Motor neuron (in vitro differentiated cells): ENCODE results near the gene TMEM72. TPM values are rescaled to one million over a fixed set of nuclear protein-coding genes. Genes with fewer than 3 reads are reported as not detected.

ENCODE experiments used
- ATAC-seq, 8 experiments: fragments of 200-7000 bp; cut with Tn5 transposase; replicated peaks in 6 of 8; 2 replicates each; pipeline ENCODE4 v1.8.0; 2021; ENCODE audit warnings: mild to moderate bottlenecking in 8 of 8, moderate library complexity in 8 of 8
- H3K27ac ChIP-seq, 2 donors: fragments of 250-450 bp; sonication (Bioruptor Pico); 2 replicates each; pipeline ENCODE4 v1.9.0; 2021; ENCODE audit warnings: antibody characterized with exemption in 2 of 2, mild to moderate bottlenecking in 2 of 2, moderate library complexity in 1 of 2
- H3K4me1 ChIP-seq, 2 donors: fragments of 250-450 bp; sonication (Bioruptor Pico); replicated peaks in 1 of 2; 2 replicates each; pipeline ENCODE4 v1.6.1; 2021; ENCODE audit warnings: antibody characterized with exemption in 2 of 2, mild to moderate bottlenecking in 2 of 2, moderate library complexity in 1 of 2
- H3K4me3 ChIP-seq, 5 donors: fragments of 250-450 bp; sonication (Bioruptor Pico); 2 replicates each; pipeline ENCODE4 v1.9.0; 2021; ENCODE audit warnings: antibody characterized with exemption in 5 of 5, mild to moderate bottlenecking in 5 of 5, moderate library complexity in 4 of 5
- WGBS, 10 experiments: fragments of 450-650 bp; shearing (Covaris generic); methylation state at CpG; one replicate each; pipeline ENCODE4 v1.0.0; 2022; 5-methylcytosine and 5-hydroxymethylcytosine counted together
- in situ Hi-C, 9 experiments: fragments of 400-800 bp; cut with MboI; loops; one replicate each; pipeline ENCODE4 v1.15.0; 2021; ENCODE audit warnings: low sequenced_read_pairs in 9 of 9, low pct_unique_long_range_greater_than_20kb in 2 of 9; ENCODE audit not compliant: unreplicated experiment in 9 of 9
- total RNA-seq, 8 experiments: library from RNA; unstranded; fragments of 300-600 nt; gene quantifications; 2 replicates each; pipeline versions ENCODE4 v1.2.3 to v1.2.4, GENCODE V29; 2022

Gene TMEM72
- total RNA-seq, 8 experiments from 2014 or later, result 0.10 to 1.3 (median 0.24) TPM

DNA sequence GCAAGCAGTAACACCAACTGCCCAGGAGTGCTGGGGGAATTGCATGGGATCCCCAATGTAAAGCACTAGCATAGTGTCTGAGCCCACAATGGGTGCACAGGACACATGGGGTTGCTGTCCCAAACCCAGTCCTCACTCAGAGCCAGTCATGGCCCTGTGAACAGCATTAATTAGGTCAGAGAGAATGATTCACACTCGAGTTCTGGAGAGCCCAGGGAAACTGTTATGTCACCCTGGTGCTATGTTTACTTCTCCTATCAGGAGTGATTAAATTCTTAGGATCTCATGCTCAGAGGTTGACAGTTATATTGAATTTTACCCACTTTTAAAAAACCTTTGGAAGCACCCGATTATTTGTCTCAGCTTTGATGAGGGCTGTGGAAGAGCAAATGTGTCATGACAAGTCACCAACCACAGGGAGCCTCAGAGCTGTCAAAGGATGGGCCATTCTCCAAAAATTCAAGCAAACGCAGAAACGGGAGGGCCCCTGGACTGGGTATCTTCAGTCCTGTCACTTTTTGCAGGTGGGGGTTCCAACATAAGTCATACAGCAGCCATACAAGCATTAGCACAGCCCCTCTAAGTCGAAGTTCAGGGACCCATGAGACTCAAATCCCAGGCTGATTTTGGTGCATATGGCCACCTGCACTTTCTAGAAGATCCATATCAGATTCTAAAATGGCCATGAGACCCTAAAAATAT, 47.2 kb downstream of the TMEM72 start:
- WGBS, 10 experiments, result 0 to 62% (median 38%) methylated on average over 1 to 4 of the region's 5 CpGs; no CpG with 5 or more reads in 1 of the 10 experiments
- ATAC-seq, result peak in 1 of 8 experiments; percentile 7
- H3K4me1 ChIP-seq, result peaks cover 41% of the 10 kb centered on the region in 2 donors
- H3K27ac ChIP-seq, result no peak overlapping the region
- peak overlapping the region; percentile 55 to 91 (median 88) for H3K4me3 ChIP-seq
- in situ Hi-C loops, result no loop called here

DNA sequence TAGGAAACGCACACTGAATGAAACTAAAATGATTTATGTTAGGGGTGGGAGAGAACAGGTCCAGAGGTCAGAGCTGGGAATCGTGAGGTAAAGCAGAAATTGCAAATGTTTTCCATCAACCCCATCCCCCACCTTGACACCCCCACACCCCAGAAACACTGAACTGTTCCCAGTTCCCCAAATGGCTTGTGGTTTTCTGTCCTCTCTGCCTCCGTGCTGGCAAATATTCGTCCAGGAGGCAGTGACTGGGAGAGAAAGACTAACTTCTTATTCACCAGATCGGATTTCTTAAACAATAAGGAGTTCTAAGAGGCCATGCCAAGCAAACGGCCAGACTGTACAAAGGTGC, 47.7 kb downstream of the TMEM72 start:
- ATAC-seq, result no peak
- H3K27ac ChIP-seq, result peak overlapping the region; percentile 27 to 52
- H3K4me1 ChIP-seq, result peaks cover 45 to 46% of the 10 kb centered on the region in 2 donors
- WGBS, 10 experiments, result 0 to 67% (median 0%) methylated on average over 1 to 4 of the region's 6 CpGs; no CpG with 5 or more reads in 5 of the 10 experiments
- in situ Hi-C loops, result no loop called here
- H3K4me3 ChIP-seq, result peak overlapping the region; percentile 55 to 91 (median 88)

DNA sequence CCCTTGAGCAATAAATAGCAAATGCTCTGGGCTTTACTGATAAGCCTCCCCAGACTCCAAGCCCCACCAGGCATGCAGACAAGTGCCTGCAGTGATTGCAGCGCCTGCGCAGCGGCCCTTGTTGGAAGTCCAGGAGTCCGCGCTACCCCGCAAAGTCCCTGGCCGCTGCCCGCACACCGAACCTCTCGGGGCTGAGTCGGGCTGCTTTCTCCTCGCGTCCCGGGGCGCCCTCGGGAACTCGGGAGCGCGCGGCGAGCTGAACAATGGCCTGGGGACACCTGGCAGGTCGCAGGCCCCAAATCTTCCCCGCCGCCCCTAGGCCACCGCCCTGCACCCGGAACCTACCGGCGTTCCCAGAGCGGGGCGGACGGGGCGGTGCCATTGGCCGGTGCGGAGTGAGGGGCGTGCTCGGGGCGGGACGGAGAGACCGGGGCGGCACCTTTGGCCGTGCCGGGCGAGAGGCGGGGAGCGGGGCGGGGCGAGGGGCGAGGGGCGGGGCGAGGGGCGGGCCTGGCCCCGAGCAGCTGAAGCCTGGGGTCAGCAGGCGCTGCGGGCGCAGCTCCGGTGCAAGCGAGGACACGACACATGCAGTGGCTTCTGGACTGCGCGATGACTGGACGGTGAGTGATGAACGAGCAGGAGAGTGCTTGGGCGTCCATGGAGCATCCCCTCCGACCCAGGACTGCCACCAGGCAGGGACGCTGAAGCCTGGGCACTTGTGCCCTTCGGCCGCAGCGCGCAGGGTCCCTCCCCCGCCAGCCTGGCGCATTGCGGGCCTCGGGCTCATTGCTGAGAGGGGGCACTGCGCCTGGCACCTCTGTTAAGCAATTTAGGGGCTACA, 48.3 kb downstream of the TMEM72 start, which contains the start of gene RASSF4:
RASSF4 (plus strand) TSS at position 556 of the 841 bp plus-strand sequence. CDS start 10,401 bp downstream, outside the sequence.
- peak within 1 kb of the TSS; percentile 55 to 91 (median 88) for H3K4me3 ChIP-seq
- ATAC-seq, result peak; percentile 84 to 98 (median 88)
- in situ Hi-C loops, result no loop called here
- H3K27ac ChIP-seq, result peak within 1 kb of the TSS; percentile 52 to 68
- WGBS, 10 experiments, result 0 to 18% (median 6%) methylated on average over 2 to 8 of the region's 74 CpGs; no CpG with 5 or more reads in 6 of the 10 experiments
- H3K4me1 ChIP-seq, result peaks cover 51% of the 10 kb centered on the region in 2 donors

DNA sequence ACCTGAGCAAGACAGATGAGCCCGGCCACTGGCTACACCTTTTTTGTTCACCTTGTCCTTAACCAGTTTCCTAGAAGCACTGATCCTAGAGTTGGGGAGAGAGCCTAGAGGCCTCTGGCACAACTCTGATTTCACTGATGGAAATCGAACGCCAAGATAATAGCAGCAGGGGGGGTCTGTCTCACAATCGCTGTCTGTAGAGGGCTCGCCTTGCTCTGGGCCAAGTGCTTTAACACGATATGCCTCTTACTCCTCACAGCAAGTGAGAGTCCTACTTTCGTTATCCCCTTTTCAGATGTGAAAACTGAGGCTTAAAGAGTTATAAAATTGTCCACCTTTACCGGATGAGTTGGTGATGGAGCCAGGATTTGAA, 48.9 kb downstream of the TMEM72 start:
- Histone ChIP-seq H3K4me1 (peaks cover 57% of the 10 kb centered on the region in 2 donors), H3K4me3 (peak overlapping the region; percentile 55 to 91 (median 88)), H3K27ac (peak overlapping the region; percentile 40 to 68)
- 12 to 90% (median 44%) methylated on average over 2 to 6 of the region's 8 CpGs; no CpG with 5 or more reads in 4 of the 10 experiments for WGBS, 10 experiments
- in situ Hi-C loops, result no loop called here
- peak in 1 of 8 experiments; percentile 2 for ATAC-seq

DNA sequence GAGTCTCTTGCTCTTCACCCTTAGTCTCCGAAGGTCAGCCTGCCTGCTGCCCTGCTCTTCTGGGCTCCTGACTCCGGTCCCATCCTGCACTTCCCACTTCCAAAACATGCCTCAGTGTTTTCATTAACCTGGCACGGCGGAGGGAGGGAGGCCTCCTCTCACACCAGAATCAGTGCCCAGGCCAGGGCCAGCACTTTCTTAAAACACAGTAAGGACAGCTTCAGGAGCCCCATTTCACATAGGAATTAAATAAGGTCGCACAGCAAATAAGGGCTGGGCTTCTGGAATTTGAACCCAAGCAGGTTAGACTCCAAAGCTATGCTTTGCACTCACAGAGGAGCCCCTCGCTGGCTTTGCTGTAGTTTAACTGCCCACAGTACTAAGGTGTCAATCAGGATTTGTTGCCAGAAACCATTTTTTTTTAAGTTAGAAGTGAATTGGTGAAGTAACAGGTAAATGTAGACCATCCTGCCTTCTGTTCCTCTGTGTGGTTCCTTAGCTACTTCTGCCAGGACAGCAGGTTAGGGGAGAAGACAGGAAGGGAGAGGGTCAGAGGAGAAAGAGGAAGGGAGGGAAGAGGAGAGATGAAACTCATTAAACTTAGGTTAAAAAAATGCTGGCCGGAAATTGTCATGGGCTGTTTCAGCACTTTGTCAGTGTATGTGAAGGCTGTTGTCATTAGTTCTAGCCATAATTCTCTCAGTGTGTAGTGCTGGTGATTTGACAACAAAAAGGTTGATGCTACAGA, 49.5 kb downstream of the TMEM72 start:
- peaks cover 63% of the 10 kb centered on the region in 2 donors for H3K4me1 ChIP-seq
- H3K27ac ChIP-seq, result no peak overlapping the region
- WGBS, 10 experiments, result 20 to 100% (median 63%) methylated on average over 1 to 4 of the region's 7 CpGs; no CpG with 5 or more reads in 2 of the 10 experiments
- no peak for ATAC-seq
- in situ Hi-C loops, result no loop called here
- H3K4me3 ChIP-seq, result peak overlapping the region in 4 of 5 donors; percentile 55 to 91 (median 90)

DNA sequence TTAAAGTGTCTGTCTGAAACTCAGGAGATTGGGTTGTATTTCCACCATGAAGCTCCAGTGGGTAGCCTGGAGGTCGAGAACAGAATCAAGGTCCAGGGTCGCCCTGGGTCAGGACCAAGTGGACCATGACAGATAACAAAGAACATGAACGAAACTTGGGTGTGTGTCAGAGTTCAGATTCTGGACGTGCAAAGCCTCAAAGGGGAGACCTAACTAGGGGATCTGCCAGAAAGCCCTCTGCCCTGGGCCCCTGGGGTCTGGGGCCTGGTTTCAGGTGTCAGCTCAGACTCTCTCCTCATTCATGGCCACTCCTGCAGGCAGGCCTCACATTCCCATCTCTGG, 50.1 kb downstream of the TMEM72 start:
- ATAC-seq, result no peak
- Histone ChIP-seq H3K27ac (no peak overlapping the region), H3K4me3 (no peak overlapping the region), H3K4me1 (peaks cover 66 to 68% of the 10 kb centered on the region in 2 donors)
- in situ Hi-C loops, result no loop called here
- WGBS, 10 experiments, result 55 to 100% (median 60%) methylated on average over 1 to 2 of the region's 4 CpGs; no CpG with 5 or more reads in 5 of the 10 experiments

DNA sequence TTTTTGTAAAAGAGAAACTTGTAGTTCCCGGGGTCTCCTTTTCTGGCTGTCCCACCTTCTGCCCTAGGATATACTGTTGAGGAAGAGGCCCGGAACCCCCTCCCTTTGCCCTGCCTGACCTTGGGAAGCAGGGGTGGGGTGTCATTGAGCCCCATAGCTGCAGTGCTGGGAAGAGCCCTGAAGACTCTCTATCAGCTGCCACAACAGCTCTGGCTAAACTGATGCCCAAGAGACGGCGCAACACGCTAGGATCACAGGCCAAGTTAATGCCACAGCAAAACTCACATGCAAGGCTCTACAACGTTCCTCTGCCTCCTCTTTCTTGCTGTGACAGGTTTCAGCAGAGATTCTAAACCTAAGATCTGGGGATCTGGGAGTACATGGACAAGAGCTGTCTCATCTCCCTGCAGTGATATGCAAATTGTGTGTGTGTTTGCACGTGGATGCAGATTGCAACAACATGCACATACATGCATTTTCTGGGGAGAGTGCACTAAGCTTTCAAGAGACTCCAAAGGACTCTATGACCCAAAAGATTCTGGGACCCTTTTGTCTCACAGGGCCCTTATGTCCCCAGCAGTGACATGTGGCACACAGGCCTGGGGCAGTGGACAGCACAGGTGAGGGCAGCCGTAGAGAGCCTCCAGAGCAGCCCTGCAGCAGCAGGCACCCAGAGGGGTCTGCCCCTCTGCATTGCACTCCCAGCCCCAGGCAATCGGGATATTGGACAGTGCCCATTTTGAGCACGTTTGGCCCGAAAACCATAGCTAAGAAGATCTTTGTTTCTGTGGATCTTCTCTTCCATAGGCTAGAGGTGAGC, 51.0 kb downstream of the TMEM72 start:
- peaks cover 66 to 76% of the 10 kb centered on the region in 2 donors for H3K4me1 ChIP-seq

DNA sequence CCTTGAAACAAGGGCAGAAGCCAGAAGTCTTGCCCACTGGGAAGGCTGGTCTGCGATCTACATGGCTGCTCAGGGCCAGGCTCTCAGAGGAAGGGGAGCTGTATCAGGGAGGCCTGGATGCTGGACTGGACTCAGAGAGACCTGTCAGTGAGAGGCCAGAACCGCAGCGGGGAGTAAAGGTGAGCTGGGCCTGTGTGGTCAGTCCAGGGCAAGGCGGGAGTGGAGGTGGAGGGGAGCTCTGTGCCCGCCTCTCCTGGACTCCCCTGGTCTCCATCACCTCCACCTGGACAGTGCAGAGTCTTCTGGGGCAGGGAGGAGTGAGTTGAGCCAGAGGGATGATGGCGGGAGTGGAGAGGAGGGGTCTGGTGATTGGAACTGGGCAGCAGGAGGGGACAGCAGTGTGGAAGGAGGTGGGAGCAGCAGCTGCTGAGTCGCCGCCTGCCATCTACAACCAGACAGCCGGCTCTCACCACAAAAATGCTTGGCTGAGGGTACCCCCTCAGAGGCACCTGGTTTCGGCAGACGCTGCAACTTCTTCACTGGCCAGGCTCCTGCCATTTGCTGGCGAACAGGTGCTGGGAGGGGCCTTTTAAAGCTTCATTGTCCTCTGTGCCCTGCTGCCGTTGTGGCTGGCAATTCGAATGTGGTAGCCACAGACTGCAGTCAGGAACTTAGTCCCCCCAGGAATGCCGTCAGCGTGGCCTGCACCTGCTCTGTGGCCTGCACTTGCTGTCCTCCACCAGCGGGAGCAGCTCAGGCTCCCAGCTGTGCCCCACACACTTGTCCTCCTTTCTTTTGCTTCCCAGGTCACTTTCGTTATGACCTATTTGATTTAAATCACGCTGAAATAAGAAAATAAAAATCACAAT, 52.0 kb downstream of the TMEM72 start:
- Histone ChIP-seq H3K4me3 (peak overlapping the region in 1 of 5 donors; percentile 3), H3K27ac (peak overlapping the region; percentile 79 to 83), H3K4me1 (peaks cover 70 to 79% of the 10 kb centered on the region in 2 donors)
- ATAC-seq, result peak in 3 of 8 experiments; percentile 11 to 24 (median 18)
- in situ Hi-C loops, result no loop called here
- WGBS, 10 experiments, result 16 to 100% (median 50%) methylated on average over 3 to 8 of the region's 19 CpGs; no CpG with 5 or more reads in 2 of the 10 experiments

More for the DNA sequence above, 51.0 kb downstream of the TMEM72 start:
- in situ Hi-C loops, result no loop called here
- H3K27ac ChIP-seq, result no peak overlapping the region
- H3K4me3 ChIP-seq, result no peak overlapping the region
- 50 to 100% (median 80%) methylated on average over 1 to 8 of the region's 11 CpGs; no CpG with 5 or more reads in 1 of the 10 experiments for WGBS, 10 experiments
- ATAC-seq, result no peak

DNA sequence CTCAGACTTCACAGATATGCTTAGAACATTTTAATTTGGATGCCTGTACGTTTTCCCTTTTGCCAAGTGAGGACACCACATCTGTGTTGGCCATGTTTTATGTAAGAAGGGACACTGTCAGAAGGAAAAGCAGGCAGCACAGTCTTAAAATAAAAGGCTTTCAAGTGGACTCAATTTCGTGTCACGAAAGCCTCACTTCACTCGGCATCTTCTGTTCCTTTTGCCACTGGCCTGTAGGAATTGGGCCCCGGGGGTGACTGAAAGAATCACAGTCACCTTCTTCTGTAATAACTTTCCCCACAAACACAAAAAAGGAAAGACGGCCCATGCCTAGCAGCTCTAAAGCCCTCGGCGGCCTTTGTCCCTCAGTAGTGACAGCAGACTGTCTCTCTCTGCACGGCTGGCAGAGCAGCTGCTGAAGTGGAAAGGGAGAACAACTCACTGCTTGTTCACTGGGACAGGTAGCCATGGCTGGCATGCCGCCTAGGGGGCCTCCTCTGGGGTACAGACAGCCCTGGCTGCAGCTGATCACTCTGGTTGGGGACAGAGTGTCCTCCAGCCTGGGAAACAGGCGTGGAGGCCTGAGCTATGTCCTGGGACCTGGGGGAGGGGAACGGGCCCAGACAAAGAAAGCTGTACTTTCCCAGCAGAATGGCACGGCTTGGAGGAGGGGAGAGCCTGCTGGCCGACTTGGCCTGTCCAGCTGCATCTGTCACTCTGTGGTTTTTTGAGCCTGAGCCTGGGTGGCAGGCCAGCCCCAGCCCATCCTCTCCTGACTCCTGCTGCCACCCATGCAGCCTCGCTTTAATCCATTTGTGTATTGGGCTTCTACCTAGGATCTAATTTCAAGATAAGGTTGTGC, 52.9 kb downstream of the TMEM72 start:
- in situ Hi-C loops, result no loop called here
- ATAC-seq, result peak in 7 of 8 experiments; percentile 3 to 59 (median 46)
- WGBS, 10 experiments, result 7 to 78% (median 17%) methylated on average over 1 to 11 of the region's 15 CpGs; no CpG with 5 or more reads in 3 of the 10 experiments
- peak overlapping the region in 2 of 5 donors; percentile 2 to 3 for H3K4me3 ChIP-seq
- H3K4me1 ChIP-seq, result peaks cover 64 to 77% of the 10 kb centered on the region in 2 donors
- H3K27ac ChIP-seq, result peak overlapping the region; percentile 79 to 83

DNA sequence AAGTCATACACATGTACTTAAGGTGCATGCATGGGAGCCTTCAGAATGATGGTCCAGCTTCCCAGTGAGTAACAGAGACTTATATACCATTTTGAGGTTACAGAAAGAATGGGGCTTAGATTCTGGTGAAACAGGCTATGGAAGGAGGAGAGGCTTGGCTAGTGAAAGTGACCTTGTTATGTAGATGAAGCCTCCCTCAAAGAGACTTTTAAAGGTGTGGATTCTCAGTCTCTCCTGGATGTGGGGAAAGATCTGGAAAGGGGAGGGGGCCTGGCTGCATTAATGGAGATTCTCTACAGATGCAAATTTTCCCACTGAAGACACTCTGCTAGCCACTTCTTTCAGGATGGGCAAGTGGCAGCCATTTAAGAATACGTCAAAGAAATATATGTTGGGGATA, 54.0 kb downstream of the TMEM72 start:
- Histone ChIP-seq H3K4me3 (no peak overlapping the region), H3K27ac (peak overlapping the region; percentile 9 to 79), H3K4me1 (peaks cover 62 to 76% of the 10 kb centered on the region in 2 donors)
- ATAC-seq, result no peak
- in situ Hi-C loops, result no loop called here
- WGBS, 10 experiments, result 60 to 83% (median 71%) methylated on average over 1 of the region's 1 CpG; no CpG with 5 or more reads in 6 of the 10 experiments
